T47D (cell line): Measurements from ENCODE around the gene SF3B1.
A peak's percentile ranks its signal among the peaks of the same experiment; 100 is the strongest.
"Not testable (repeated sequence)": the region's sequence is repeated elsewhere in the genome, so short reads cannot be mapped to it uniquely, and the experiment has no call there.

Experiments used
- DNase-seq, 2 experiments: peaks; one replicate each; pipeline versions ENCODE4 v3.0.0 to v3.0.0-alpha.2; 2011 to 2012; ENCODE audit warnings: low read depth in 1 of 2, low spot score in 1 of 2
- JUND ChIP-seq: IDR thresholded peaks from 2 replicates; pipeline ENCODE4 v1.6.1; 2012; ENCODE audit warnings: low read depth
- in situ Hi-C: cut with HindIII; loops from 2 replicates; pipeline ENCODE4 v1.10.0; 2016; ENCODE audit warnings: low sequenced_read_pairs, low pct_unique_long_range_greater_than_20kb

The SF3B1 gene

GRCh38 chr2:197453914-197454398 is 19.1 kb upstream of the SF3B1 start:
- in situ Hi-C loops: no loop called here
- peak; percentile 31 to 87 for DNase-seq
- no peak for TF ChIP-seq JUND

GRCh38 chr2:197453123-197453913 is 18.5 kb upstream of the SF3B1 start, which contains the start of gene COQ10B:
Gene COQ10B (plus strand): TSS chr2:197453552. CDS start chr2:197453561, 9 bp downstream.
- DNase-seq: peak; percentile 81 to 98
- no peak for TF ChIP-seq JUND

GRCh38 chr2:197452754-197453122 is 17.9 kb upstream of the SF3B1 start:
- no peak for TF ChIP-seq JUND
- in situ Hi-C loops: no loop called here
- no peak for DNase-seq

More at GRCh38 chr2:197453123-197453913, 18.5 kb upstream of the SF3B1 start, which contains the start of gene COQ10B:
- in situ Hi-C loops: no loop called here

DNA sequence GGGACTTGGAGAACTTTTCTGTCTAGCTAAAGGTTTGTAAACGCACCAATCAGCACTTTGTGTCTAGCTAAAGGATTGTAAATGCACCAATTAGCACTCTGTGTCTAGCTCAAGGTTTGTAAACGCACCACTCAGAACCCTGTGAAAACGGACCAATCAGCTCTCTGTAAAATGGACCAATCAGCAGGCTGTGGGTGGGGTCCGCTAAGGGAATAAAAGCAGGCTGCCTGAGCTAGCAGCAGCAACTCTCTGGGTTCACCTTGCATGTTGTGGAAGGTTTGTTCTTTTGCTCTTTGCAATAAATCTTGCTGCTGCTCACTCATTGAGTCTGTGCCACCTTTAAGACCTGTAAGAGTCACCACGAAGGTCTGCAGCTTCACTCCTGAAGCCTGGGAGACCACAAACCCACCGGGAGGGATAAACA is 16.1 kb upstream of the SF3B1 start:
- DNase-seq, in situ Hi-C loops: not testable (repeated sequence)

GRCh38 chr2:197450465-197450864 is 15.6 kb upstream of the SF3B1 start:
- in situ Hi-C loops: no loop called here
- no peak for TF ChIP-seq JUND
- no peak for DNase-seq

- DNase-seq: no peak
These were observed 12.0 kb upstream of the SF3B1 start for GRCh38 chr2:197446844-197447243.

GRCh38 chr2:197445746-197446145 is 10.9 kb upstream of the SF3B1 start:
- no peak for TF ChIP-seq JUND
- in situ Hi-C loops: no loop called here
- no peak for DNase-seq

More at GRCh38 chr2:197446844-197447243, 12.0 kb upstream of the SF3B1 start:
- in situ Hi-C loops: no loop called here
- no peak for TF ChIP-seq JUND

DNA sequence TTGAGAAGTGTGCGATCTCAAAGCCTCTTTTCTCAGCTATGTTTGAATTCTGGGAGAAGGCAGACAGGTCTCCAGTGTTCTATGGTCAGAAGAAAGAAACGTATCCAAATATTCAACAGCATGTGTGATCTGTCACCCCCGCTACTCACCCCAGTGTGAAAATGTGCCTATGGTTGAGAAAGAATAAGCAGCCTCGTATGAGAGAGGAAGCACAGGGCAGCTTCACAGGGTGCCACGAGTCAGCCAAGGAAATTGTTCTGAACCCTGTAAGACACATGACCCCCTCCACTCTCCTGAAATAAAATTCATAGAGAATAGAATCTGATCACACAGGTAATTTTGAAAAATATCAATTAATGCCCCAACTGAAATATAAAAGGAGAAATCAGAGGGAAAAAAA is 8.0 kb upstream of the SF3B1 start:
- DNase-seq: no peak
- in situ Hi-C loops: no loop called here
- no peak for TF ChIP-seq JUND

- no peak for DNase-seq
- no peak for TF ChIP-seq JUND
- in situ Hi-C loops: no loop called here
These were observed 2.6 kb upstream of the SF3B1 start for GRCh38 chr2:197437380-197437779.

- no peak for TF ChIP-seq JUND
- no peak for DNase-seq
- in situ Hi-C loops: no loop called here
These were observed 981 bp upstream of the SF3B1 start for GRCh38 chr2:197435598-197436420.

GRCh38 chr2:197433780-197434438 is 919 bp downstream of the SF3B1 start:
- no peak for TF ChIP-seq JUND
- no peak for DNase-seq
- in situ Hi-C loops: no loop called here

DNA sequence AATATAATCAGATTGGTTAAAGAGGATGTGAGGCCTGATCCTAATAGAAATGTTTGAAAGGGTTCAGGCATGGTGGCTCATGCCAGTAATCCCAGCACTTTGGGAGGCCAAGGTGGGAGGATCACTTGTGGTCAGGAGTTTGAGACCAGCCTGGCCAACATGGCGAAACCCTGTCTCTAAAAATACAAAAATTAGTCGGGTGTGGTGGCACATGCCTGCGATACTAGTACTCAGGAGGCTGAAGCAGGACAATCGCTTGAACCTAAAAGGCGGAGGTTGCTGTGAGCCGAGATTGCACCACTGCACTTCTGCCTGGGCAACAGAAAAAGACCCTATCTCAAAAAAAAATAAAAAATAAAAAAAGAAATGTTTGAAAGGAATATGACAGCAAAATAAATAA is 2.3 kb downstream of the SF3B1 start:
- in situ Hi-C loops, DNase-seq: not testable (repeated sequence)
